CD8-positive, alpha-beta memory T cell (primary cell): ENCODE measurements around the gene SLC9A9. TPM values are rescaled to one million over a fixed set of nuclear protein-coding genes. Genes with fewer than 3 reads are reported as not detected.

Source experiments
- CTCF ChIA-PET: fragments of 350-600 bp; sonication (Branson Sonifier 250); formaldehyde crosslinking; loops from one replicate; lab custom pipeline; 2021; ENCODE audit warnings: antibody characterized with exemption; lab: Charles Lee
- POLR2A ChIA-PET: fragments of 350-600 bp; sonication (Branson Sonifier 250); formaldehyde crosslinking; loops from one replicate; lab custom pipeline; 2021; ENCODE audit warnings: antibody characterized with exemption; lab: Charles Lee
- DNase-seq, 5 donors: peaks; one replicate each; pipeline versions ENCODE4 v3.0.0 to v3.0.0-alpha.2; 2020 to 2022; ENCODE audit warnings: mixed read lengths in 1 of 5
- H3K27ac ChIP-seq: one replicate; pipeline ENCODE4 v1.7.0; 2013; ENCODE audit warnings: low read depth, mild to moderate bottlenecking, low read length, moderate library complexity
- H3K27me3 ChIP-seq: 2 replicates; pipeline ENCODE4 v1.7.0; 2013; ENCODE audit warnings: low read length, mild to moderate bottlenecking; ENCODE audit not compliant: insufficient read depth, poor library complexity, severe bottlenecking
- H3K36me3 ChIP-seq: 2 replicates; pipeline ENCODE4 v1.7.0; 2013; ENCODE audit warnings: mild to moderate bottlenecking, low read length, moderate library complexity; ENCODE audit not compliant: insufficient read depth
- H3K4me1 ChIP-seq: 2 replicates; pipeline ENCODE4 v1.7.0; 2013; ENCODE audit warnings: mild to moderate bottlenecking, low read length, moderate library complexity; ENCODE audit not compliant: insufficient read depth
- H3K4me3 ChIP-seq: 2 replicates; pipeline ENCODE4 v1.7.0; 2013; ENCODE audit warnings: mild to moderate bottlenecking, low read length
- H3K9me3 ChIP-seq: 2 replicates; pipeline ENCODE4 v1.7.0; 2013; ENCODE audit warnings: mild to moderate bottlenecking, low read length
- H3K27ac Mint-ChIP-seq, 8 donors: one replicate each; pipeline ENCODE4 v1.8.0; 2020 to 2021; ENCODE audit warnings: mixed read lengths in 8 of 8, mild to moderate bottlenecking in 6 of 8, inconsistent platforms in 3 of 8, moderate library complexity in 3 of 8
- H3K27me3 Mint-ChIP-seq, 2 donors: one replicate each; pipeline ENCODE4 v1.8.0; 2020 to 2021; ENCODE audit warnings: mixed read lengths in 2 of 2, mild to moderate bottlenecking in 1 of 2, moderate library complexity in 1 of 2
- H3K36me3 Mint-ChIP-seq, 3 donors: one replicate each; pipeline ENCODE4 v1.8.0; 2020 to 2021; ENCODE audit warnings: mixed read lengths in 3 of 3, inconsistent platforms in 1 of 3, mild to moderate bottlenecking in 1 of 3
- H3K4me1 Mint-ChIP-seq, 3 donors: one replicate each; pipeline ENCODE4 v1.8.0; 2020 to 2021; ENCODE audit warnings: mixed read lengths in 3 of 3, inconsistent platforms in 1 of 3, mild to moderate bottlenecking in 1 of 3
- H3K4me3 Mint-ChIP-seq, 7 donors: one replicate each; pipeline ENCODE4 v1.8.0; 2020 to 2021; ENCODE audit warnings: mixed read lengths in 7 of 7, mild to moderate bottlenecking in 6 of 7, moderate library complexity in 4 of 7, inconsistent platforms in 2 of 7
- H3K9me3 Mint-ChIP-seq, 5 donors: one replicate each; pipeline ENCODE4 v1.8.0; 2020 to 2022; ENCODE audit warnings: mixed read lengths in 5 of 5, mild to moderate bottlenecking in 3 of 5, moderate library complexity in 2 of 5, inconsistent platforms in 1 of 5
- polyA plus RNA-seq: library from polyadenylated mRNA; unstranded; fragments of 300-500 nt; fragmentation: Illumina TruSeq; gene quantifications from one replicate; pipeline ENCODE4 v1.2.3, GENCODE V29; 2021
- total RNA-seq, 2 experiments: library from RNA; stranded (reverse); gene quantifications; one replicate each; pipeline ENCODE4 v1.2.3, GENCODE V29; 2021

Gene SLC9A9
- total and polyA plus RNA-seq, 3 experiments from 2014 or later: 1.2 to 18.0 (median 2.2) TPM

DNA sequence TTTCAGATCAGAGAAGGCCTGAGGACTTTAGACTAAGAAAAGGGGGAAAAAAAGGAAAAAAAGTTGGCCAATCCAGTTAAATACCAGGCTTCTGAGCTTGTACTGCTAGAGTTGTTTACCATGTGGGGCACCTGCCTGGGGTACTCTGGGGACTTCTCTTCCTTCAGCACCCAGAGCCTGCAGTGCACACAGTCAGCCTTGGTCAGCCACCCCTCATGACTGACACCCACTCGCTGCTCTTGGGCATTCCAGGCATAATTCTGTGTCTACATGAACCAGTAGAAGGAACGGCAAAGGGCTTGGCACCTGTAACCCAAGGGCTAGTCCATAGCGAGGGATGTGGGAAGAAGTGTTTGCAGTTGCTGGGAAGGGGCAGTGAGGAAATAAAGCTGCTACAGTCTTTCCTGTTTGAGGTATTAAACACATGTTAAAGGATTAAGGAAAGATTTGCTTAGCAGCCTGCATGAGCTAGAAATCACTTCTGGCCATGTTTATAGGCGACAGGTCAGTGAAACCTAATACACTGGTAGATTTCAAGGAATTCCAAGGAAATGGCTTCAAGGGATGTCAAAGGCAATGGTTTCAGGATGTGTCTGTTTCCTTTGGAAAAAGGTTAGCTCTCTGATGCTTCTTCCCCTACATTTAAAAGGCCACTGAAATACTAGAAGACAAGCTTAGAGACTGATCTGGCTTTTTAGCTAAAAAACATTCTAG, 496.2 kb downstream of the SLC9A9 start:
- no peak overlapping the region for H3K27ac ChIP-seq
- H3K9me3 ChIP-seq: no peaks in the 10 kb centered on the region
- no peaks in the 10 kb centered on the region for H3K9me3 Mint-ChIP-seq
- H3K27me3 ChIP-seq: no peaks in the 10 kb centered on the region
- DNase-seq: no peak
- H3K4me3 ChIP-seq: no peak overlapping the region
- H3K36me3 Mint-ChIP-seq: peaks cover 0 to 7% (median 2%) of the 10 kb centered on the region in 3 donors
- H3K27me3 Mint-ChIP-seq: no peaks in the 10 kb centered on the region
- peaks cover 20% of the 10 kb centered on the region for H3K4me1 ChIP-seq
- H3K4me3 Mint-ChIP-seq: no peak overlapping the region
- H3K36me3 ChIP-seq: no peaks in the 10 kb centered on the region
- CTCF ChIA-PET: no interaction called here
- no peak overlapping the region for H3K27ac Mint-ChIP-seq
- POLR2A ChIA-PET: no interaction called here
- peaks cover 20 to 35% (median 20%) of the 10 kb centered on the region in 3 donors for H3K4me1 Mint-ChIP-seq

DNA sequence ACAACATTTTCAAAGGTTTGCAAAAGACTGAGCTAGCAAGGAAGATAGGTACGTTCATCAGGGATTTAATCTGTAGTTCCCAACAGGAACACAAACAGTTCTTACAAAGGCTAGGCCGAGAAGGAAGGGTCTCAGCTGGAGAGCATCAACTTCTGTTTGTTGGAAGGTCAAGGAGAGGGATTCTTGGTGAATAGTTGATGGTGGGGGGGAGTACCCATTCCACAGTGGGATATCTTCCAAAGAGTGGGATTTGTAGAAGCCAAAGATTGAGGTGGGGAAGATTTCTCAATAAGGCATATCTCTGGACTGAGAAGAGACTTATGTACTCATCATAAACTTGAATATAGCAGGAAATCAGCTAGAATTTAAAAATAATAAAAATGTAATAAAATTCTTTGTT, 496.9 kb downstream of the SLC9A9 start:
- H3K27me3 Mint-ChIP-seq: no peaks in the 10 kb centered on the region
- Histone ChIP-seq H3K4me3 (no peak overlapping the region), H3K4me1 (peaks cover 20% of the 10 kb centered on the region), H3K27ac (no peak overlapping the region), H3K9me3 (no peaks in the 10 kb centered on the region), H3K36me3 (no peaks in the 10 kb centered on the region), H3K27me3 (no peaks in the 10 kb centered on the region)
- no peaks in the 10 kb centered on the region for H3K9me3 Mint-ChIP-seq
- H3K36me3 Mint-ChIP-seq: peaks cover 0 to 5% (median 2%) of the 10 kb centered on the region in 3 donors
- ChIA-PET POLR2A (no interaction called here), CTCF (no interaction called here)
- H3K27ac Mint-ChIP-seq: peak overlapping the region in 2 of 8 donors; percentile 25 to 33
- no peak for DNase-seq
- peaks cover 20 to 35% (median 20%) of the 10 kb centered on the region in 3 donors for H3K4me1 Mint-ChIP-seq
- H3K4me3 Mint-ChIP-seq: no peak overlapping the region

DNA sequence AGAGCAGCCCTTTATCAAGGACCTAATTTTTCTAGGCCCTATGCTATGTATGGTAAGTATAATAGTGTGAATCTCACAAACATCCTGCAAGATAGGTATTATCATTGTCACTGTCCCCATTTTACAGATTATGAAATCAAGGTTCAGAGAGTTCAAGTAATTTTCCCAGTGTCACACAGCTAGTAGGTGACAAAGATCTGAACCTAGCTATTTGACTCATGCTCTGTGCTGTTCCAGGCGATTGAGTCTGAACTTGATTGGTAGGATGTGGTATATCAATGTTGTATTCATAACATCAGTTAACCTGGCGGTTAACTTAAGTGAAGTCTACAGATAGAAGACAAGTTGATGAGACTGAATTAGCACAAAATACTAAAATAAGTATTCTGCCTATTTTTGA, 498.8 kb downstream of the SLC9A9 start:
- ChIA-PET CTCF (no interaction called here), POLR2A (no interaction called here)
- Mint-ChIP-seq H3K9me3 (no peaks in the 10 kb centered on the region), H3K27ac (no peak overlapping the region), H3K4me1 (peaks cover 20 to 48% (median 23%) of the 10 kb centered on the region in 3 donors), H3K27me3 (no peaks in the 10 kb centered on the region), H3K4me3 (no peak overlapping the region), H3K36me3 (peaks cover 0 to 14% (median 12%) of the 10 kb centered on the region in 3 donors)
- Histone ChIP-seq H3K27me3 (no peaks in the 10 kb centered on the region), H3K4me1 (peaks cover 20% of the 10 kb centered on the region), H3K4me3 (no peak overlapping the region), H3K36me3 (no peaks in the 10 kb centered on the region), H3K27ac (no peak overlapping the region), H3K9me3 (no peaks in the 10 kb centered on the region)
- DNase-seq: no peak

DNA sequence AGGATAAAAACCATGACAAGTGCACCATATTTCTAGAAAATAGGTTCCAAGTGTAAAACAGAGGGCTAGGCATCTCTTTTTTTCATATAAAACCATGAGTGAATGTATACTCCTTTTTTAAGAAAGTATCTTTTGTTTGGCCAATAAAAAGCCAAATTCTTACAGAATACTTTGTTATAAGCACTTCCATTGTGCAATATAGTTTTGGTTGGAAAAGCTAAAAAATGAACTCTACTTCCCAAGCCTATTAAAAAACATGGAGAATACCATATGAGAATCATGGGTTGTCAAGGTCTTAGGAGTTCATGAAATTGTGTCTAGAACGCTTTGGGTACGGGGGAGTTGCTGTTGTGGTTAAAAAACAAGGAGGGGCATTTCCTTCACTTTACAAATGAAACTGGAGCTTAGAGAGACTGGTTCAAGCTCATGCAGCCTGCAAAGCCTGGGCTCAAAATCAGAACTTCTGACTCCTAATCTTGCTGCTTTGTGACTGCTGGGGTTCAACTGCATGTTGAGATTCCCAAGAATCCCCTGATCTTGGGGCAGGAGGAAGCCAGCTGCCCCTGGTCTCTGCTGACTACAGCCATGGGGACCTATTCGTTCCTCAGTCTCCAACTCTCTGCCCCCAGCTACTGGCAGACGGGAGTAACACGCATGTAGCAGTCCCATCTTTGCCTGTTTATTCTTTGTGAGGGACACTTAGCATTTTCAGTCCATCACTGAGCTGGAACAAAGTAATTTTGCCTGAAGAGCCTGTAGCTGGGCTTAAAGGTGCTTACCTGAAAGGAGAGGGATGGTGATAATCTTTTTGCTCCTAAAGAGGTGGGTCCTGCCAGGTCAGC, 499.6 kb downstream of the SLC9A9 start:
- H3K36me3 ChIP-seq: no peaks in the 10 kb centered on the region
- ChIA-PET POLR2A (no interaction called here), CTCF (interaction anchor here (1.2 kb wide), 1 partner anchor 326 kb away, joined by 3 read pairs; no protein-coding TSS in a partner anchor)
- no peaks in the 10 kb centered on the region for H3K27me3 ChIP-seq
- no peaks in the 10 kb centered on the region for H3K27me3 Mint-ChIP-seq
- peak overlapping the region in 1 of 7 donors; percentile 3 for H3K4me3 Mint-ChIP-seq
- no peaks in the 10 kb centered on the region for H3K9me3 ChIP-seq
- no peaks in the 10 kb centered on the region for H3K9me3 Mint-ChIP-seq
- peaks cover 0 to 10% (median 9%) of the 10 kb centered on the region in 3 donors for H3K36me3 Mint-ChIP-seq
- peak in 2 of 5 donors; percentile 5 to 13 for DNase-seq
- no peak overlapping the region for H3K4me3 ChIP-seq
- H3K27ac ChIP-seq: no peak overlapping the region
- peaks cover 20 to 49% (median 23%) of the 10 kb centered on the region in 3 donors for H3K4me1 Mint-ChIP-seq
- peak overlapping the region in 1 of 8 donors; percentile 13 for H3K27ac Mint-ChIP-seq
- peaks cover 20% of the 10 kb centered on the region for H3K4me1 ChIP-seq

DNA sequence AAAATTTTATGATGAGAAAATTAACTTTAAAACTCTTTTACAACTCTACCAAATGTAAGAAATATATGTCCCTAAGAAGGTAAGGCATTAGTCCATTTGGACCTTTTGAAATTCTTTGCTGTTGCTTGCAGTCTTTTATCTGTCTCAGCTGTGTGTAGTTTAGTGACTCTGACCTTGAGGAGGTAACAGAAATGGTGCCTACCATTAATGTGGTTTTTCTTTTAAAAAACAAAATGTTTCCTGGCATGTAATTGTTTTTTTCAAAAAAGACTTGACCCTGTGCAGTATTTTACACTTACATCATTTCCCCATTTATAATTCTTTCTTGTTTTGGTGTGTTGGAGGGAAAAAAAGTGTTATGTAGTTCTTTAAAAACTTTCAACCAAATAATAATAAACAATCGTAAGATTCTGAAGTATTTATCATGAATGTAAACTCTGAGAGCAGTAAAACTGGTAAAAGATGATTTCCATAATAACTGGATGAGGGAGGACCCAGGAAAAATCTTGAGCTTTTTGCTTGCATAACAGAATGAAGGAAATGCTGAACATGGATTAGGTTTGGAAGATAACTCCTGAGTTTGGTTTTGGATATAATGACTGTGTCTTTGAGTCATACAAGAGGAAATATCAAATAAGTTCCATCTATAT, 503.6 kb downstream of the SLC9A9 start:
- Mint-ChIP-seq H3K4me3 (no peak overlapping the region), H3K36me3 (peaks cover 0 to 16% (median 12%) of the 10 kb centered on the region in 3 donors), H3K9me3 (no peaks in the 10 kb centered on the region), H3K27me3 (no peaks in the 10 kb centered on the region), H3K27ac (peak overlapping the region in 1 of 8 donors; percentile 43), H3K4me1 (peaks cover 14 to 35% (median 17%) of the 10 kb centered on the region in 3 donors)
- ChIA-PET POLR2A (no interaction called here), CTCF (no interaction called here)
- no peaks in the 10 kb centered on the region for H3K36me3 ChIP-seq
- peaks cover 20% of the 10 kb centered on the region for H3K4me1 ChIP-seq
- no peak overlapping the region for H3K4me3 ChIP-seq
- no peaks in the 10 kb centered on the region for H3K9me3 ChIP-seq
- DNase-seq: no peak
- no peak overlapping the region for H3K27ac ChIP-seq
- H3K27me3 ChIP-seq: no peaks in the 10 kb centered on the region

DNA sequence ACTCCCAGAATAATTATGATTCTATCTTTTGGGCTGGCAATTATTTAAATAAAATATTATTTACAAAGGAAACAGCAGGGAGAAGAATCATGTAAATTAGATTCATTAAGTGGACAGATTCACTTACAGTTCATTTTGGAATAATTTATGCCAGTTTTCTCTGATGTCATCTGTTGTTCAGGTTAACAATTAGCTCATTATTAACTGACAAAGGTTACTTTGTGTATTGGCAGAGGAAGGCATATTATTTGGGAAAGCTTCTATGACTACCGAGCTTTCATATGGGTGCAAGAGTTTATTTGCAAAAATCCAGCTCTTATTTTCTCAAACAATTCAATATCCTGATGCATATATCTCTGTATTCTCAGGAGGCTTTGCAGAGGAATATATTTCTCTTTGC, 504.3 kb downstream of the SLC9A9 start:
- no peak overlapping the region for H3K4me3 Mint-ChIP-seq
- no peaks in the 10 kb centered on the region for H3K36me3 ChIP-seq
- peaks cover 14% of the 10 kb centered on the region for H3K4me1 ChIP-seq
- no peaks in the 10 kb centered on the region for H3K9me3 ChIP-seq
- no peaks in the 10 kb centered on the region for H3K9me3 Mint-ChIP-seq
- H3K36me3 Mint-ChIP-seq: peaks cover 0 to 16% (median 12%) of the 10 kb centered on the region in 3 donors
- ChIA-PET POLR2A (no interaction called here), CTCF (no interaction called here)
- peaks cover 7 to 29% (median 12%) of the 10 kb centered on the region in 3 donors for H3K4me1 Mint-ChIP-seq
- no peak for DNase-seq
- no peaks in the 10 kb centered on the region for H3K27me3 ChIP-seq
- no peak overlapping the region for H3K27ac Mint-ChIP-seq
- no peak overlapping the region for H3K27ac ChIP-seq
- H3K4me3 ChIP-seq: no peak overlapping the region
- no peaks in the 10 kb centered on the region for H3K27me3 Mint-ChIP-seq

DNA sequence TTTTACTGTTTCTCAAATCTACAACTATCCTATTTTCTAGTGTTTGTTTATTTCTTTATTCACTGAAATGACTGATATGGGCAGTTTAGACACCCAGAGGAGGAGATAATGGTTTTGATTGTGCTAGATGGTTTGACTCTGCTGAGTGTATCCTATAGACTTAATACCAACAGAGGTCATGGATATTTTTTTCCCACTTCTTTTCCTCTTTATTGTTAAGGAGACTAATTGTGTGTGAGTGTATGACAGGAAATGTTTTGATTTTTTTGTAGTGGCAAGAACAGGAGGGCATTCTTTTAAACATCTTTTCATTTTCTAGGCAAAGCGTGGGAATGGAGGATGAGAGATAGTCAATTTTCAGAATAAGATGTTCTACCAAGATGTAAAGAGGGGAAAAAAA, 505.2 kb downstream of the SLC9A9 start:
- Mint-ChIP-seq H3K4me3 (no peak overlapping the region), H3K27me3 (no peaks in the 10 kb centered on the region), H3K27ac (peak overlapping the region in 1 of 8 donors; percentile 2), H3K4me1 (peaks cover 0 to 20% (median 4%) of the 10 kb centered on the region in 3 donors), H3K36me3 (peaks cover 0 to 16% (median 16%) of the 10 kb centered on the region in 3 donors), H3K9me3 (no peaks in the 10 kb centered on the region)
- Histone ChIP-seq H3K4me3 (no peak overlapping the region), H3K27ac (no peak overlapping the region), H3K4me1 (peaks cover 6% of the 10 kb centered on the region), H3K36me3 (no peaks in the 10 kb centered on the region), H3K9me3 (no peaks in the 10 kb centered on the region), H3K27me3 (no peaks in the 10 kb centered on the region)
- DNase-seq: no peak
- ChIA-PET CTCF (no interaction called here), POLR2A (no interaction called here)
